ENCODE results near the gene WASF2.

GRCh38 chr1:27455139-27455811 lies 34.7 kb downstream of the WASF2 start:
- no peak for TF ChIP-seq POLR2A (IDR thresholded peaks at IDR 0.05)
- TF ChIP-seq CTCF (IDR thresholded peaks at IDR 0.05): no peak

Measured in vagina (tissue), 2 donors.